Neuronal stem cell (in vitro differentiated cells): ENCODE results near the gene NUP58.

Experiments
- DNase-seq: peaks from one replicate; pipeline ENCODE4 v3.0.0-alpha.2; 2013; ENCODE audit warnings: low spot score
- H2AFZ ChIP-seq: one replicate; pipeline ENCODE4 v1.6.1; 2013; ENCODE audit warnings: mild to moderate bottlenecking, low read length, inconsistent platforms
- H2AK5ac ChIP-seq: 2 replicates; pipeline ENCODE4 v1.6.1; 2013; ENCODE audit warnings: low read depth, mild to moderate bottlenecking, inconsistent platforms, low read length, moderate library complexity, mixed read lengths
- H2BK120ac ChIP-seq: 2 replicates; pipeline ENCODE4 v1.6.1; 2013; ENCODE audit warnings: low read depth, mild to moderate bottlenecking, inconsistent platforms, low read length, moderate library complexity, mixed read lengths
- H2BK12ac ChIP-seq: one replicate; pipeline ENCODE4 v1.6.1; 2013; ENCODE audit warnings: low read length, inconsistent platforms
- H2BK15ac ChIP-seq: 2 replicates; pipeline ENCODE4 v1.6.1; 2013; ENCODE audit warnings: mild to moderate bottlenecking, low read length, inconsistent platforms, mixed read lengths
- H2BK5ac ChIP-seq: one replicate; pipeline ENCODE4 v1.6.1; 2013; ENCODE audit warnings: inconsistent platforms, mild to moderate bottlenecking, low read length, moderate library complexity
- H3K14ac ChIP-seq: one replicate; pipeline ENCODE4 v1.6.1; 2013; ENCODE audit warnings: low read length, inconsistent platforms
- H3K18ac ChIP-seq: 2 replicates; pipeline ENCODE4 v1.6.1; 2013; ENCODE audit warnings: low read length, inconsistent platforms
- H3K23ac ChIP-seq: 2 replicates; pipeline ENCODE4 v1.6.1; 2013; ENCODE audit warnings: low read depth, mild to moderate bottlenecking, mixed read lengths, low read length, inconsistent platforms; ENCODE audit not compliant: poor library complexity
- H3K27ac ChIP-seq: replicated peaks from 3 replicates; pipeline ENCODE4 v1.5.1; 2013; ENCODE audit warnings: low read length, inconsistent platforms
- H3K27me3 ChIP-seq, 3 experiments: 2 replicates each; pipeline ENCODE4 v1.6.1; 2013; ENCODE audit warnings: low read length in 3 of 3, mild to moderate bottlenecking in 2 of 3, inconsistent platforms in 1 of 3, low read depth in 1 of 3, mixed read lengths in 1 of 3, moderate library complexity in 1 of 3; ENCODE audit not compliant: control insufficient read depth in 3 of 3, insufficient read depth in 3 of 3
- H3K36me3 ChIP-seq, 2 donors: replicated peaks in 1 of 2; 2 replicates each; pipeline ENCODE4 v1.6.1; 2013; ENCODE audit warnings: low read length in 2 of 2; ENCODE audit not compliant: control insufficient read depth in 2 of 2, insufficient read depth in 2 of 2
- H3K4ac ChIP-seq: 2 replicates; pipeline ENCODE4 v1.6.1; 2013; ENCODE audit warnings: inconsistent platforms, mild to moderate bottlenecking, low read length, moderate library complexity
- H3K4me1 ChIP-seq, 2 donors: 1 replicate in 1 of 2; 2 replicates in 1 of 2; pipeline ENCODE4 v1.6.1; 2013; ENCODE audit warnings: low read length in 2 of 2, low read depth in 1 of 2; ENCODE audit not compliant: control insufficient read depth in 2 of 2, insufficient read depth in 1 of 2
- H3K4me2 ChIP-seq: one replicate; pipeline ENCODE4 v1.6.1; 2013; ENCODE audit warnings: mild to moderate bottlenecking, low read length, inconsistent platforms; ENCODE audit not compliant: insufficient read depth, poor library complexity, severe bottlenecking
- H3K4me3 ChIP-seq, 2 donors: 2 replicates each; pipeline ENCODE4 v1.5.1; 2013; ENCODE audit warnings: low read length in 2 of 2, mild to moderate bottlenecking in 2 of 2, inconsistent platforms in 1 of 2, moderate library complexity in 1 of 2
- H3K79me1 ChIP-seq: one replicate; pipeline ENCODE4 v1.6.1; 2013; ENCODE audit warnings: low read depth, mild to moderate bottlenecking, inconsistent platforms, low read length, moderate library complexity
- H3K9ac ChIP-seq: one replicate; pipeline ENCODE4 v1.6.1; 2013; ENCODE audit warnings: mild to moderate bottlenecking, low read depth, low read length, inconsistent platforms; ENCODE audit not compliant: poor library complexity
- H3K9me3 ChIP-seq, 2 donors: replicated peaks in 1 of 2; 2 replicates each; pipeline versions ENCODE3 to v1.6.1; 2013; ENCODE audit warnings: low read length in 2 of 2, mild to moderate bottlenecking in 2 of 2, inconsistent platforms in 1 of 2, low read depth in 1 of 2, mixed read lengths in 1 of 2, moderate library complexity in 1 of 2; ENCODE audit not compliant: control insufficient read depth in 2 of 2, insufficient read depth in 1 of 2
- H4K8ac ChIP-seq: one replicate; pipeline ENCODE4 v1.6.1; 2013; ENCODE audit warnings: low read depth, mild to moderate bottlenecking, inconsistent platforms, low read length, moderate library complexity
- H4K91ac ChIP-seq: one replicate; pipeline ENCODE4 v1.6.1; 2013; ENCODE audit warnings: low read length, low read depth, mild to moderate bottlenecking, inconsistent platforms; ENCODE audit not compliant: poor library complexity
- WGBS, 2 donors: extraction: QIAGEN DNeasy Blood & Tissue Kit; methylation state at CpG; one replicate each; pipeline ENCODE4 v1.1.7; 2013; ENCODE audit warnings: missing lambda C conversion rate in 2 of 2, mixed read lengths in 1 of 2; ENCODE audit not compliant: insufficient read length in 2 of 2, insufficient replicate concordance in 1 of 2; ENCODE audit errors: extremely low coverage in 2 of 2; 5-methylcytosine and 5-hydroxymethylcytosine counted together

Gene NUP58

GRCh38 chr13:25319771-25320170 is 18.3 kb downstream of the NUP58 start:
- H2BK12ac ChIP-seq = no peak overlapping the region
- no peak overlapping the region for H2BK120ac ChIP-seq
- no peak overlapping the region for H3K4me3 ChIP-seq
- H3K9ac ChIP-seq = no peak overlapping the region
- no peak overlapping the region for H4K8ac ChIP-seq
- no peak overlapping the region for H3K4me2 ChIP-seq
- H2BK5ac ChIP-seq = no peak overlapping the region
- no CpG with 5 or more reads among the region's 1 CpG for WGBS, 2 donors
- peaks cover 2% of the 10 kb centered on the region for H3K79me1 ChIP-seq
- no peak for DNase-seq
- no peaks in the 10 kb centered on the region for H3K4me1 ChIP-seq
- H3K27me3 ChIP-seq = no peaks in the 10 kb centered on the region
- peaks cover 5 to 100% of the 10 kb centered on the region in 2 donors for H3K36me3 ChIP-seq
- H3K27ac ChIP-seq = no peak overlapping the region
- no peaks in the 10 kb centered on the region for H3K9me3 ChIP-seq
- H2BK15ac ChIP-seq = no peak overlapping the region
- no peak overlapping the region for H3K23ac ChIP-seq
- H2AK5ac ChIP-seq = no peak overlapping the region
- no peak overlapping the region for H4K91ac ChIP-seq
- H3K14ac ChIP-seq = no peak overlapping the region
- H2AFZ ChIP-seq = no peak overlapping the region
- H3K4ac ChIP-seq = no peak overlapping the region
- H3K18ac ChIP-seq = no peak overlapping the region

GRCh38 chr13:25324100-25324499 is 22.7 kb downstream of the NUP58 start:
- H3K9ac ChIP-seq = no peak overlapping the region
- H2BK120ac ChIP-seq = no peak overlapping the region
- H3K4me3 ChIP-seq = no peak overlapping the region
- no peaks in the 10 kb centered on the region for H3K27me3 ChIP-seq
- H3K36me3 ChIP-seq = peaks cover 3 to 100% of the 10 kb centered on the region in 2 donors
- H3K23ac ChIP-seq = no peak overlapping the region
- no peak overlapping the region for H3K14ac ChIP-seq
- H4K91ac ChIP-seq = no peak overlapping the region
- H3K4ac ChIP-seq = no peak overlapping the region
- no peak overlapping the region for H4K8ac ChIP-seq
- no peak overlapping the region for H3K18ac ChIP-seq
- 100% methylated on average over 1 of the region's 2 CpGs for WGBS, 2 donors
- DNase-seq = no peak
- H2BK12ac ChIP-seq = no peak overlapping the region
- H2BK15ac ChIP-seq = no peak overlapping the region
- no peak overlapping the region for H2BK5ac ChIP-seq
- H3K4me1 ChIP-seq = no peaks in the 10 kb centered on the region
- no peak overlapping the region for H2AFZ ChIP-seq
- H3K79me1 ChIP-seq = no peaks in the 10 kb centered on the region
- no peak overlapping the region for H3K27ac ChIP-seq
- no peaks in the 10 kb centered on the region for H3K9me3 ChIP-seq
- H3K4me2 ChIP-seq = no peak overlapping the region
- H2AK5ac ChIP-seq = no peak overlapping the region

GRCh38 chr13:25329706-25330105 is 28.3 kb downstream of the NUP58 start:
- H4K8ac ChIP-seq = peak overlapping the region; percentile 82
- no peak overlapping the region for H3K27ac ChIP-seq
- no peak overlapping the region for H2AFZ ChIP-seq
- H3K4me1 ChIP-seq = no peaks in the 10 kb centered on the region
- no peak overlapping the region for H3K18ac ChIP-seq
- H3K14ac ChIP-seq = no peak overlapping the region
- no peaks in the 10 kb centered on the region for H3K27me3 ChIP-seq
- no peak overlapping the region for H3K9ac ChIP-seq
- no peak for DNase-seq
- no peak overlapping the region for H2BK12ac ChIP-seq
- no peak overlapping the region for H3K4me3 ChIP-seq
- no peak overlapping the region for H2BK5ac ChIP-seq
- H4K91ac ChIP-seq = no peak overlapping the region
- no peak overlapping the region for H3K4me2 ChIP-seq
- no peaks in the 10 kb centered on the region for H3K9me3 ChIP-seq
- H3K4ac ChIP-seq = no peak overlapping the region
- H2BK120ac ChIP-seq = no peak overlapping the region
- H3K79me1 ChIP-seq = no peaks in the 10 kb centered on the region
- H3K23ac ChIP-seq = no peak overlapping the region
- H2BK15ac ChIP-seq = no peak overlapping the region
- H3K36me3 ChIP-seq = peaks cover 11 to 100% of the 10 kb centered on the region in 2 donors
- no CpG with 5 or more reads among the region's 4 CpGs for WGBS, 2 donors
- no peak overlapping the region for H2AK5ac ChIP-seq

DNA sequence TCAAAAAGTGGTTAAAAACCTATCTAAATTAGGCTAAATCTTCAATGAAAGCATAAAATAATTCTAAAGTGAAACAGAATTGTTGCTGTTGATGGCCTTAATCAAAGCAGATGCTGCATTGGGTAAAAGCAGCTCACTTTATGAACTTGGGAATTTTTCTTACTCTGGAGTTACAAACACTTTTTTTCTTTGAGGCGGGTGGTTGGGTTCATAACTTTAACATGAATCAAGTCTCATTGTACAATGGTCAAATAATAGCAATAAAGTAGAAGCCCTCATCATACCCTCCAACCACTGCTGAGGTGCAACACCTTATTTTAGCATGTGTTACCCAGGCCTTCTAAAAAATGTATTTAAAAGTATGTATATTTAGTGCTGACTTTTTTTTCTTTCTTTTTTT is 29.1 kb downstream of the NUP58 start:
- H3K79me1 ChIP-seq = no peaks in the 10 kb centered on the region
- no peaks in the 10 kb centered on the region for H3K27me3 ChIP-seq
- H2BK15ac ChIP-seq = no peak overlapping the region
- H3K18ac ChIP-seq = no peak overlapping the region
- WGBS, 2 donors = no CpG with 5 or more reads among the region's 1 CpG
- no peak overlapping the region for H3K9ac ChIP-seq
- H3K23ac ChIP-seq = no peak overlapping the region
- no peaks in the 10 kb centered on the region for H3K4me1 ChIP-seq
- DNase-seq = no peak
- H3K9me3 ChIP-seq = no peaks in the 10 kb centered on the region
- no peak overlapping the region for H3K4me2 ChIP-seq
- H2BK12ac ChIP-seq = no peak overlapping the region
- no peak overlapping the region for H3K14ac ChIP-seq
- peaks cover 11 to 100% of the 10 kb centered on the region in 2 donors for H3K36me3 ChIP-seq
- no peak overlapping the region for H2AK5ac ChIP-seq
- H4K91ac ChIP-seq = no peak overlapping the region
- H2BK5ac ChIP-seq = no peak overlapping the region
- no peak overlapping the region for H3K4me3 ChIP-seq
- H2AFZ ChIP-seq = no peak overlapping the region
- no peak overlapping the region for H4K8ac ChIP-seq
- H3K27ac ChIP-seq = no peak overlapping the region
- no peak overlapping the region for H3K4ac ChIP-seq
- H2BK120ac ChIP-seq = no peak overlapping the region
